ENCODE measurements around the gene PRICKLE2. TPM values are rescaled to one million over a fixed set of nuclear protein-coding genes. Genes with fewer than 3 reads are reported as not detected.

Gene PRICKLE2
- polyA plus RNA-seq, 3 donors = not detected

DNA sequence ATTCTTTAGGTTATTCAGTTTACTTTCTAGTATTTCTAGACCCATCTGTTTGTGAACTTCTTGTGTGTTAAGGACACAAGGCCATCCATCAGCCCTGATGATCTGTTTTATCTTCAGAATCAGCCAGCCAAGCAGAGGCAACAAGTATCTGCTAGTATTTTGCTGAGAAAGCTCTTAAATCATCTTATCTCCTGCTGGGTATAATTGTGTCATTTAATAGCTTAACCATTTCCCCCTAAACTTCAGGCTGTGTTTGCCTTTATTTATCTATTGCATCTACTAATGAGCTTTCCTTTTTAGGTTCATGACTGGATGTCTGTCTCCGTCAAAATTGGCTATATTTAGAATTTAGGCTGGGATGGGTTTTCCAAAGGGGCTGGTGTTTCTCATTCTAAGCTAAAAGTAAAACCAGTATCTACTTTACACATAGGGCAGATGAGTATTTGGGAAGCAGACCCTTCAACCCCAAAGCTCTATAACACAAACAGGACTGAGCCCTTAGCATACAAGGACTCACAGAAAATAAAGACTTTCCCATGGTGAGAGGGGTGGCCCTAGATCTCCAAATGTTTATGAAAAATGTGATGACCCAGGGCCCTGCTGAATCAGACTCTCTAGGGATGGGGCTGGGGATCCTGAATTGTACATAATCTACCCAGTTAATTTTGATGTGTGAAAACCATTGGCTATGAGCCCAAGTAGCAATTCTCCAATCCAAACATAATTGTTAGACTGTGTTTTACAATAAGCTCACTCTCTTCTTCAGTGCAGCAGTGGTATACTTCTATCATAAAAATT lies 136.7 kb downstream of the PRICKLE2 start:
- no peaks in the 10 kb centered on the region for H3K36me3 Mint-ChIP-seq
- H3K27ac Mint-ChIP-seq = no peak overlapping the region
- peaks cover 0 to 5% of the 10 kb centered on the region in 2 donors for H3K4me1 ChIP-seq (ENCODE audit: control insufficient read depth in 1 of 2, insufficient read depth in 2 of 2, low read length in 2 of 2)
- no peak overlapping the region for H3K4me2 ChIP-seq (replicated peaks; ENCODE audit: extremely low read depth, low read length, poor library complexity, severe bottlenecking)
- no peaks in the 10 kb centered on the region for H3K36me3 ChIP-seq (replicated peaks in 1 of 2; ENCODE audit: control insufficient read depth in 1 of 2, insufficient read depth in 2 of 2, low read length in 2 of 2)
- H3K4me1 Mint-ChIP-seq = peaks cover 1% of the 10 kb centered on the region
- intact Hi-C loops (cut with micrococcal nuclease) = no loop called here
- H3K27me3 Mint-ChIP-seq (ENCODE audit: low read depth in 3 of 3) = peaks cover 0 to 3% (median 0%) of the 10 kb centered on the region in 3 donors
- no peak overlapping the region for H3K4me3 ChIP-seq (replicated peaks in 1 of 3; ENCODE audit: low read depth in 2 of 3, low read length in 3 of 3)
- TF ChIP-seq, protein P1, sequence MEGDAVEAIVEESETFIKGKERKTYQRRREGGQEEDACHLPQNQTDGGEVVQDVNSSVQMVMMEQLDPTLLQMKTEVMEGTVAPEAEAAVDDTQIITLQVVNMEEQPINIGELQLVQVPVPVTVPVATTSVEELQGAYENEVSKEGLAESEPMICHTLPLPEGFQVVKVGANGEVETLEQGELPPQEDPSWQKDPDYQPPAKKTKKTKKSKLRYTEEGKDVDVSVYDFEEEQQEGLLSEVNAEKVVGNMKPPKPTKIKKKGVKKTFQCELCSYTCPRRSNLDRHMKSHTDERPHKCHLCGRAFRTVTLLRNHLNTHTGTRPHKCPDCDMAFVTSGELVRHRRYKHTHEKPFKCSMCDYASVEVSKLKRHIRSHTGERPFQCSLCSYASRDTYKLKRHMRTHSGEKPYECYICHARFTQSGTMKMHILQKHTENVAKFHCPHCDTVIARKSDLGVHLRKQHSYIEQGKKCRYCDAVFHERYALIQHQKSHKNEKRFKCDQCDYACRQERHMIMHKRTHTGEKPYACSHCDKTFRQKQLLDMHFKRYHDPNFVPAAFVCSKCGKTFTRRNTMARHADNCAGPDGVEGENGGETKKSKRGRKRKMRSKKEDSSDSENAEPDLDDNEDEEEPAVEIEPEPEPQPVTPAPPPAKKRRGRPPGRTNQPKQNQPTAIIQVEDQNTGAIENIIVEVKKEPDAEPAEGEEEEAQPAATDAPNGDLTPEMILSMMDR (IDR thresholded peaks at IDR 0.05) = no peak
- no CpG with 5 or more reads among the region's 1 CpG for WGBS (ENCODE audit: insufficient coverage)
- peaks cover 0 to 4% (median 2%) of the 10 kb centered on the region in 7 donors for H3K9me3 Mint-ChIP-seq
- H3K27ac ChIP-seq (ENCODE audit: low read depth in 1 of 2, low read length in 2 of 2) = no peak overlapping the region
- no peaks in the 10 kb centered on the region for H3K27me3 ChIP-seq (ENCODE audit: control insufficient read depth in 2 of 2, insufficient read depth in 2 of 2, low read length in 2 of 2)
- no peak overlapping the region for H3K9ac ChIP-seq (ENCODE audit: insufficient read depth, low read length, poor library complexity, severe bottlenecking)
- DNase-seq = no peak
- no peak overlapping the region for H2AFZ ChIP-seq (ENCODE audit: insufficient read depth, low read depth, low read length, poor library complexity, severe bottlenecking)
- no peaks in the 10 kb centered on the region for H3K9me3 ChIP-seq (replicated peaks in 1 of 2; ENCODE audit: control insufficient read depth in 1 of 2, insufficient read depth in 1 of 2, low read length in 2 of 2)
- no peaks in the 10 kb centered on the region for H4K20me1 ChIP-seq (ENCODE audit: insufficient read depth, low read length)
- no peak overlapping the region for H3K4me3 Mint-ChIP-seq
- no peaks in the 10 kb centered on the region for H3K79me2 ChIP-seq (ENCODE audit: insufficient read depth, low read length)

GRCh38 chr3:64086479-64087252 lies 138.6 kb downstream of the PRICKLE2 start:
- Histone ChIP-seq H3K9me3 (replicated peaks in 1 of 2; ENCODE audit: control insufficient read depth in 1 of 2, insufficient read depth in 1 of 2, low read length in 2 of 2) (no peaks in the 10 kb centered on the region), H3K79me2 (ENCODE audit: insufficient read depth, low read length) (no peaks in the 10 kb centered on the region), H3K36me3 (replicated peaks in 1 of 2; ENCODE audit: control insufficient read depth in 1 of 2, insufficient read depth in 2 of 2, low read length in 2 of 2) (no peaks in the 10 kb centered on the region), H3K27ac (ENCODE audit: low read depth in 1 of 2, low read length in 2 of 2) (no peak overlapping the region), H3K27me3 (ENCODE audit: control insufficient read depth in 2 of 2, insufficient read depth in 2 of 2, low read length in 2 of 2) (no peaks in the 10 kb centered on the region), H3K4me1 (ENCODE audit: control insufficient read depth in 1 of 2, insufficient read depth in 2 of 2, low read length in 2 of 2) (peaks cover 0 to 14% of the 10 kb centered on the region in 2 donors), H3K4me3 (replicated peaks in 1 of 3; ENCODE audit: low read depth in 2 of 3, low read length in 3 of 3) (no peak overlapping the region), H2AFZ (ENCODE audit: insufficient read depth, low read depth, low read length, poor library complexity, severe bottlenecking) (no peak overlapping the region), H3K9ac (ENCODE audit: insufficient read depth, low read length, poor library complexity, severe bottlenecking) (no peak overlapping the region), H4K20me1 (ENCODE audit: insufficient read depth, low read length) (no peaks in the 10 kb centered on the region), H3K4me2 (replicated peaks; ENCODE audit: extremely low read depth, low read length, poor library complexity, severe bottlenecking) (no peak overlapping the region)
- intact Hi-C loops (cut with micrococcal nuclease) = no loop called here
- TF ChIP-seq, protein P1 (IDR thresholded peaks at IDR 0.05) = no peak
- 87% methylated on average over 5 of the region's 5 CpGs for WGBS (ENCODE audit: insufficient coverage)
- H3K4me3 Mint-ChIP-seq = no peak overlapping the region
- no peaks in the 10 kb centered on the region for H3K36me3 Mint-ChIP-seq
- peaks cover 12% of the 10 kb centered on the region for H3K4me1 Mint-ChIP-seq
- peaks cover 0 to 4% (median 2%) of the 10 kb centered on the region in 7 donors for H3K9me3 Mint-ChIP-seq
- peaks cover 0 to 3% (median 0%) of the 10 kb centered on the region in 3 donors for H3K27me3 Mint-ChIP-seq (ENCODE audit: low read depth in 3 of 3)
- DNase-seq = no peak
- H3K27ac Mint-ChIP-seq = no peak overlapping the region

All from CD14-positive monocyte (primary cell).